Measurements from ENCODE around the gene PIP4K2A.

Gene PIP4K2A

DNA sequence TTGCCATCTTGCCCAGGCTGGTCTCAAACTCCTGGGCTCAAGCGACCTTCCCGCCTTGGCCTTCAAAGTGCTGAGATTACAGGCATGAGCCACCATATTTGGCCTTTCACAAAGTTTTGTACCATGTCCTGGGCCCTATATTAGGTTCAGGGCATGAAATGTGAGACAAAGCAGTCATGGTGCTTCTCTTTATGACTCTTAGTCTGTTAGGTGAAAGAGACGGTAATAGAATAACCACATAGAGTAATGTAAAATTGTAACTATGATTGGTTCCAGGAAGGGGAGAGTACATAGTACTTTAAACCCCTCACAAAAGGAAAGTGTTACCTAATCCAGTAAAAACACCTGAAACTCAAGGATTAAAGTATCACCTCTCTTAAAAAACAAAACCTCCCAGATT is 224.4 kb downstream of the PIP4K2A start:
- no peaks in the 10 kb centered on the region for H3K27me3 ChIP-seq (ENCODE audit: low read length)
- H3K27ac ChIP-seq (ENCODE audit: low read depth, low read length), result no peak overlapping the region
- H3K9ac ChIP-seq (ENCODE audit: low read length), result no peak overlapping the region
- no peak overlapping the region for H3K4me3 ChIP-seq (ENCODE audit: insufficient read depth, low read length, poor library complexity, severe bottlenecking)
- no peak for TF ChIP-seq EZH2phosphoT487 (conservative IDR thresholded peaks at IDR 0.05; ENCODE audit: low read length)
- TF ChIP-seq, protein P1, sequence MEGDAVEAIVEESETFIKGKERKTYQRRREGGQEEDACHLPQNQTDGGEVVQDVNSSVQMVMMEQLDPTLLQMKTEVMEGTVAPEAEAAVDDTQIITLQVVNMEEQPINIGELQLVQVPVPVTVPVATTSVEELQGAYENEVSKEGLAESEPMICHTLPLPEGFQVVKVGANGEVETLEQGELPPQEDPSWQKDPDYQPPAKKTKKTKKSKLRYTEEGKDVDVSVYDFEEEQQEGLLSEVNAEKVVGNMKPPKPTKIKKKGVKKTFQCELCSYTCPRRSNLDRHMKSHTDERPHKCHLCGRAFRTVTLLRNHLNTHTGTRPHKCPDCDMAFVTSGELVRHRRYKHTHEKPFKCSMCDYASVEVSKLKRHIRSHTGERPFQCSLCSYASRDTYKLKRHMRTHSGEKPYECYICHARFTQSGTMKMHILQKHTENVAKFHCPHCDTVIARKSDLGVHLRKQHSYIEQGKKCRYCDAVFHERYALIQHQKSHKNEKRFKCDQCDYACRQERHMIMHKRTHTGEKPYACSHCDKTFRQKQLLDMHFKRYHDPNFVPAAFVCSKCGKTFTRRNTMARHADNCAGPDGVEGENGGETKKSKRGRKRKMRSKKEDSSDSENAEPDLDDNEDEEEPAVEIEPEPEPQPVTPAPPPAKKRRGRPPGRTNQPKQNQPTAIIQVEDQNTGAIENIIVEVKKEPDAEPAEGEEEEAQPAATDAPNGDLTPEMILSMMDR (IDR thresholded peaks at IDR 0.05; ENCODE audit: insufficient read depth, low read length, poor library complexity, severe bottlenecking), result no peak
- no peaks in the 10 kb centered on the region for H3K9me2 ChIP-seq (replicated peaks; ENCODE audit: insufficient read depth, low read length)
- no peaks in the 10 kb centered on the region for H3K9me3 ChIP-seq (ENCODE audit: insufficient read depth, low read length)
- H3K4me2 ChIP-seq (ENCODE audit: low read depth, low read length, poor library complexity, severe bottlenecking), result no peak overlapping the region
- no peaks in the 10 kb centered on the region for H3K79me2 ChIP-seq (ENCODE audit: insufficient read depth, low read length)
- H2AFZ ChIP-seq (ENCODE audit: low read depth, low read length, severe bottlenecking), result no peak overlapping the region
- H3K36me3 ChIP-seq (ENCODE audit: low read length), result no peaks in the 10 kb centered on the region
- H3F3A ChIP-seq (ENCODE audit: insufficient read depth), result no peaks in the 10 kb centered on the region
- no peaks in the 10 kb centered on the region for H4K20me1 ChIP-seq (ENCODE audit: low read depth, low read length)

GRCh38 chr10:22489467-22489866 is 224.9 kb downstream of the PIP4K2A start:
- no peaks in the 10 kb centered on the region for H3F3A ChIP-seq (ENCODE audit: insufficient read depth)
- no peaks in the 10 kb centered on the region for H3K27me3 ChIP-seq (ENCODE audit: low read length)
- H3K27ac ChIP-seq (ENCODE audit: low read depth, low read length), result no peak overlapping the region
- H3K9me2 ChIP-seq (replicated peaks; ENCODE audit: insufficient read depth, low read length), result no peaks in the 10 kb centered on the region
- no peak overlapping the region for H3K9ac ChIP-seq (ENCODE audit: low read length)
- H3K4me2 ChIP-seq (ENCODE audit: low read depth, low read length, poor library complexity, severe bottlenecking), result no peak overlapping the region
- H3K9me3 ChIP-seq (ENCODE audit: insufficient read depth, low read length), result no peaks in the 10 kb centered on the region
- H4K20me1 ChIP-seq (ENCODE audit: low read depth, low read length), result no peaks in the 10 kb centered on the region
- no peak overlapping the region for H3K4me3 ChIP-seq (ENCODE audit: insufficient read depth, low read length, poor library complexity, severe bottlenecking)
- H3K79me2 ChIP-seq (ENCODE audit: insufficient read depth, low read length), result no peaks in the 10 kb centered on the region
- H2AFZ ChIP-seq (ENCODE audit: low read depth, low read length, severe bottlenecking), result no peak overlapping the region
- H3K36me3 ChIP-seq (ENCODE audit: low read length), result no peaks in the 10 kb centered on the region
- TF ChIP-seq EZH2phosphoT487 (conservative IDR thresholded peaks at IDR 0.05; ENCODE audit: low read length), result no peak
- TF ChIP-seq, protein P1 (IDR thresholded peaks at IDR 0.05; ENCODE audit: insufficient read depth, low read length, poor library complexity, severe bottlenecking), result no peak

DNA sequence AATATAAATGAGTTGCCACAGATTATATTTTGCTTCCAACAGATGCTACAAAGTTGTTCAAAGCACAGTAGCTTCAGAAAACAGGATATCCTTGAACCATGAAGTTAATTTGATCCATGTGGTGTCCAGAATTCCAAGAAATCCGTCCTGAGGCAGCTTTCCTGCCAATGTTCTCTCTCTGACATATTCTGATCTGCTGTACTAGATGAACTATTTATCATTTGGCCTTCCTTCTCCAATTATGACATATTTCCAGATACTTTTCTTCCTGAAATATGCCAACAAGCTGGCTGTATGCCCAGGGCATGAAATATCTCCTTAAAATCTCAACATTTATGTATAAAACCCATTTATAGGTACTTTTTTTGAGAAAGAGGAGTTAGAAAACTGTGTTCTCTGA is 227.9 kb downstream of the PIP4K2A start:
- Histone ChIP-seq H3K36me3 (ENCODE audit: low read length) (no peaks in the 10 kb centered on the region), H3K27me3 (ENCODE audit: low read length) (no peaks in the 10 kb centered on the region), H3K4me3 (ENCODE audit: insufficient read depth, low read length, poor library complexity, severe bottlenecking) (no peak overlapping the region), H3K9ac (ENCODE audit: low read length) (no peak overlapping the region), H3K27ac (ENCODE audit: low read depth, low read length) (no peak overlapping the region), H3K79me2 (ENCODE audit: insufficient read depth, low read length) (no peaks in the 10 kb centered on the region), H3F3A (ENCODE audit: insufficient read depth) (no peaks in the 10 kb centered on the region), H4K20me1 (ENCODE audit: low read depth, low read length) (no peaks in the 10 kb centered on the region), H3K9me2 (replicated peaks; ENCODE audit: insufficient read depth, low read length) (no peaks in the 10 kb centered on the region), H3K9me3 (ENCODE audit: insufficient read depth, low read length) (no peaks in the 10 kb centered on the region), H3K4me2 (ENCODE audit: low read depth, low read length, poor library complexity, severe bottlenecking) (no peak overlapping the region), H2AFZ (ENCODE audit: low read depth, low read length, severe bottlenecking) (no peak overlapping the region)
- TF ChIP-seq EZH2phosphoT487 (conservative IDR thresholded peaks at IDR 0.05; ENCODE audit: low read length), result no peak
- TF ChIP-seq, protein P1 (IDR thresholded peaks at IDR 0.05; ENCODE audit: insufficient read depth, low read length, poor library complexity, severe bottlenecking), result no peak
